GM19023 (cell line): ENCODE results near the gene MLLT1.

Experiments
- ATAC-seq: cut with Tn5 transposase; IDR thresholded peaks from one replicate; pipeline ENCODE4 v1.9.1; 2021; ENCODE audit warnings: mild to moderate bottlenecking, moderate library complexity; ENCODE audit not compliant: unreplicated experiment

MLLT1 gene

DNA sequence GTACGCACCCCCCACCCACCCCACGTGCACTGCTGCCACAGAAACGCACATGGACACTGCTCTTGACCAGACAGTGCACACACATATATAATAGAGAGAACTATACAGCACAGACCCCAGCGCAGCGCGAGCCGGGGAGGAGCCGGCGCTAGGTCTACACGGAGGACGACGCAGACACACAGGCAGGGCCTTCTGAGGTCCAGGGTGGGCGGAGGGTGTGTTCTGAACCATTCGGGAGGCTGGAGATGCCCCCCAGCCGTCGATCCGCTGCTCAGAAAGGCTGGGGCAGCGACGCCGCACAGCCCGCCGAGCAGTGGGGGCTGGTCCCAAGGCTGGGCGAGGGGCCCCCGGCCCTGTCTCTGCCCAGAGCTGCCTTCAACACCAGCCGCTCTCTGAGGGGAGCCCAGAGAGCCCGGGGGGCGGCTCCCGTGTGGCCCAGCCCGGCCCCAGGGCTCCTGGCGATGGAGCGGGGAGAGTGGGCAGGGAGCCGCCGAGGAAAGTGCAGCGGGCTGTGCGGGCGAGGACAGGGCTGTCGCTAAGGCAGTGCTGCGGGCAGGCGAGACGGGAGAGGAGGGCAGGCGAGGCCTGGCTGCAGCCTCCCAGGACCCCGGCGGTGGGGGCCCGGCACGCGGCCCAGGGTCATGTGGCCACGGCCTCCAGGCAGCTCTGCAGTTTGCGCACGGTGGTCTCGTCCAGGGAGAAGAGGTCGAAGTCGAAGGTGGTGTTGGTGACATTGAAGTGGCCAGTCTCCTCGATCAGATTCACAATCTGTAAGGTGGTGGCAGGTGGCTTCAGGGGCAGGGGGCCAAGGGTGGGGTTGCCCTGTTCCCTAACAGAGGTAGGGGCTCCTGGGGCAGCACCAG is 67.1 kb downstream of the MLLT1 start:
- no peak for ATAC-seq

DNA sequence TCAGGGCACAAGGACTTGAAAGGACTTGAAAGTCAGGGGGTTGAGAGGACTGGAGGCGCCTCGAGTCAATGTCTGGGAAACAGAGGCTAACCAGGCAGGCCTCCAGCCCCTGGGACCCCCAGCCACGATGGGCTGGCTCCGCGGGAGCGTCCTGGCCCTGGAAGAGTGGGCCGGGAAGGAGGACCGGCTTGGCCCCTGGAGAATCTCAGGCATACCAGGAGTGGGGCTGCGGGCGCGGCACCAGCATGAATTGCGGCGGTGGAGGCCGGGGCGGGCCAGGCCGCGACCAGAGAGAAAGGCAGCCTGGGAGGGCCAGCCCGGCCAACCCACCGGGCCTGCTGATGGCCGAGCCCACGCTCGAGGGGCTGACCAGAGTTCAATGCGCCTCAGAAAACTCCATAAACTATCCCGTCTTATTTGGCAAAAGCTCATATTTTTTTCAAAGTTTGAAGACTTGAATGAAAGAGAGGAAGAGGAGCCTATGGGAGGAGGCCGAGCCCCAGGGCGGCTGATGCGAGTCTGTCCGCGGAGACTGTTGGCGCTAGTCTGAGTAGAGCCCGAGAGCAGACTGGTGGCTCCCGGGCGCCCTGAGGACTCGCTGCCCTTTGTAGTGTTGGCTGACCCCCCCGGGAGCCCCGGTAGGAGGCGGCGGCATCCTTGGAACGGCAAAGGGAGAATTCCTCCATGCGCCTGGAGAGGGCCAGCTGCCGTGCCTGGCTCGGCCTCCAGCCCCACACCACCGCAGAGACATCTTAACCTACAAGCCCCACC is 68.0 kb downstream of the MLLT1 start:
- ATAC-seq: no peak

DNA sequence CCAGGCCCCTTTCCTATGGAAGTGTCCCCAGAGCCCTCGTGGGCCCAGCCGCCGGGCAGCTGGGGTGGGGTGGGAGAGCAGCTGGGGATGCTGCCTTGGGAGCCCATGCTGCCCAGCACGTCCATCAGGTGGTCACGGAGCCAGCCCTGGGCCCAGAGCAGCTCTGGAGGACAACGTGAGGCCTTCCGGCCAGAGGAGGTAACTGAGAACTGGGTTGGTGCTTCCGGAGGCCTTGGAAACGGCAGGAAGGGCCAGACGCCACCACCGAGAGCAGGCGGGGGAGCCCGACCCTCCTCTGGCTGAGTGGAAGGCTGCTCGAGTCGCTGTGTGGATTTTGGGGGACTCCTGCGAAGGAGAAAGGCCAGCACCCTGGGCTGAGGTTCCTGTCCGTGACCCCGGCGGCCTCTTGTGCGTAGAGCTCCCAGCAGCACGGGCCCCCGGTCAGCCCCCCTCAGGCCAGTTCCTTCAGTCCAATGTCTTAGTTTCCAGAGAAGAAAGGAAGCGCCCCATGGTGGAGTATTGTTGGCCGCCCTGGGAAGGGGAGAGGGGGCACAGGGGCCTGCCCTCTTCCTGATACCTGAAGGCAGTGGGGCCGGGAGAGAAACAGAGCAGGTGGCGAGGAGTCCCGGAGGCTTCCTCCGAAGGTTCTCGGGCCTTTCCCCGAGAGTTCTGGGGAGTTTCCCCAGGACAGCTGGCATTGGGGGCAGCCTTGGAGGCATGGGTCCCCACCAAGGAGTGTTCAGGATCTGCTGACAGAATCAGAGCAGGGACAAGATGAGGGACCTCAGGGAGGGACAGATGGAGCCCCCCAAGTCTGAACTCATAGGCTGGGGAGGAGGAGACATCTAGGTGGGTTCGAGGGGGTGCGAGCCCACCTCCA is 68.8 kb downstream of the MLLT1 start:
- ATAC-seq: no peak

DNA sequence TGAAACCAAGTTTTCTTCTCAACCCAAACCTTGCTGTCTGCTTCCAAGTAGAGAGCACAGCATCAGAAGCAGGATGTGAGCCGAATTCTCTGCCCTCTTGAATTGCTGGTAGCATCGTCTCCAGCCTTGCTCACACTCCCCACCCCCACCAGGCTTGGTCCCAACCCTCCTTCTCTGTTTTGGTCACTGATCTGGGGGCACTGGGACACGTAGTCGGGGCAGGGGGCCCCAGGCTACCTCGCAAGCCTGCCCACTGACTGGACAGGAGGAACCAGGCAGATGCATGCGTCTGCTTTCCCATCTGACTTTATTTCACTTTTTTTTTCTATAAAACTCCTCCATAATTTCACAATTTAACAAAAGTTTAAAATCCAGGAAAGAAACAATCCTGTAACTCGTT is 69.7 kb downstream of the MLLT1 start:
- no peak for ATAC-seq

DNA sequence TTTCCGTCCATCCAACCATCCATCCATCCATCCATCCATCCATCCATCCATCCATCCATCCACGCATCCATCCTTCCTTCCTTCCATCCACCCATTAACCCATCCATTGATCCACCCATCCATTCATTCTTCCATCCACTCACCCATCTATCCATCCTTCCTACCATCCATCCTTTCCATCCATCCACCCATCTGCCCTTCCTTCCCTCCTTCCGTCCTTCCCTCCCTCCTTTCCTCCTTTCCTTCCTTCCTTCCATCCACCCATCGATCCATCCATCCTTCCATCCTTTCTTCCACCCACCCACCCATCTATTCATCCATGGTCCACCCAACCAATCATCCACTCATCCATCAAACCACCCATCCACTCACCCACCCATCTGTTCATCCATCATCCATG is 70.1 kb downstream of the MLLT1 start:
- ATAC-seq: no peak

DNA sequence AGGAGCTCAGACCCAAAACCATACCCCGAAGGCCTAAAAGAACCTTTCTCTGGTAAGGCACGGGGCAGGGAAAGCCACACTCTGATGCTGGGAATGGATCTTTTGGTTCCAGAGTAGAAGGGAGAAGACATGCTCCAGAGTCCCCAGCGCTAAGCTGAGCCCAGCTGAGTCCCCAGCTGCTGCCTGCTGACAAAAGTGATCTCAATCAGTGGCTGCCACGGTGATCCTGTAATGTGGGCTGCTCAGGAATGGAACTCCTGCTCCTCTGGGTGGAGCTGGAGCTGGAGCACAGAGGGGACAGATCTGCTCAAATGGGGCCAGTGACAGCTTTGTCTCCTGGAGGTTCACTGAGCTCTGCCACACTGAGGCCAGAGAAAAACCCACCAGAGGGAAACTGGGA is 70.5 kb downstream of the MLLT1 start:
- ATAC-seq: no peak

DNA sequence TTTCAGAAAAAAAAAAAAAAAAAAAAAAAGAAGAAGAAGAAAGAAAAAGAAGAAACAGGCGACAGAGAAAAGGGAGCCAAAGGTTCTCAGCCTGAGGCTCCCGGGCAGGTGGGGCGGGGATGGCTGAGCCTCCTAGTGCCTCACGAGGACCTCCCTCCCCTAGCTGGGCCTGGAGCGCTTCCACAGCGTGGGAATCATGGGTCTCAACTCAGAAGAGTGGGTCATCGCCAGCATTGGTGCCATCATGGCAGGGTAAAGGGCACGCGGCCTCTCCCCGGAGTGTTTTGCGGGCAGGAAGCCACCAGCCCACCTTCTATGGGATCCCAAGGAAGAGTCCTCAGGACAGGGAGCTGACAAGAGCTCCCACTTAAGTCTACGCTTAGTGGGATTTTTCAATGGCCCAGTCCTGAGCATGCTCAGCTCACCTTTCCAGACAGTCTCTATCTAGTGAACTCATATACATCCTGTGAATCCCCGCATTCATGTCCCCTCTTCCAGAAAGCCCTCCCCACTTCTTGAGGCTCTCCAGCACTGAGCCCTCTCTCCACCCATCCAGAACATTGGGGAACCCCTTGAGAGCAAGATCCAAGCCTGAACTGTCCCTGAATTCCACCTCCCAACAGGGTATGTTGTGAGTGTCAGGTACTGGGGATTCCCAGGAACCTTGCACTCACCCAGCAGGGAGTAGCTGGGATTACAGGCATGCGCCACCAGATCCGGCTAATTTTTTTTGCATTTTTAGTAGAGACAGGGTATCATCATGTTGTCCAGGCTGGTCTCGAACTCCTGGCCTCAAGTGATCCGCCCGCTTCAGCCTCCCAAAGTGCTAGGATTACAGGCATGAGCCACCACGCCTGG is 74.7 kb downstream of the MLLT1 start:
- ATAC-seq: no peak

DNA sequence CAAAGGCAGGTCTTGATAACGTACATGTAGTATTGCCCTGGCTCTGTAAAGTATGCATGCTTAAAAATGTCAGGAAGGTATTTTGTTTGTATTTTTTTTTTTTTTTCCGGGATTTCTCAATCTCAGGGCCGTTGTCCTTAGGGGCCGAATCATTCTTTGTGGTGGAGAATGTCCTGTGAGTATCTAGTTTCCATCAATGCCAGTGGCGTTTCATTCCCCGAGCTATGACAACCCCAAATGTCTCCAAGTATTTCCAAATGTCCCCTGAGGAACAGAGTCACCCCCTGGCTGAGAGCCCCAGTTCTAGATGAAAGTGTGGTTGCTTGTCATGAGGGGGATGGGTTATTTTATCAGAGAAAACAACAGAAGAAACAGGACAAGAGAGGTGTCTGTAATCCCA is 75.6 kb downstream of the MLLT1 start:
- ATAC-seq: no peak

DNA sequence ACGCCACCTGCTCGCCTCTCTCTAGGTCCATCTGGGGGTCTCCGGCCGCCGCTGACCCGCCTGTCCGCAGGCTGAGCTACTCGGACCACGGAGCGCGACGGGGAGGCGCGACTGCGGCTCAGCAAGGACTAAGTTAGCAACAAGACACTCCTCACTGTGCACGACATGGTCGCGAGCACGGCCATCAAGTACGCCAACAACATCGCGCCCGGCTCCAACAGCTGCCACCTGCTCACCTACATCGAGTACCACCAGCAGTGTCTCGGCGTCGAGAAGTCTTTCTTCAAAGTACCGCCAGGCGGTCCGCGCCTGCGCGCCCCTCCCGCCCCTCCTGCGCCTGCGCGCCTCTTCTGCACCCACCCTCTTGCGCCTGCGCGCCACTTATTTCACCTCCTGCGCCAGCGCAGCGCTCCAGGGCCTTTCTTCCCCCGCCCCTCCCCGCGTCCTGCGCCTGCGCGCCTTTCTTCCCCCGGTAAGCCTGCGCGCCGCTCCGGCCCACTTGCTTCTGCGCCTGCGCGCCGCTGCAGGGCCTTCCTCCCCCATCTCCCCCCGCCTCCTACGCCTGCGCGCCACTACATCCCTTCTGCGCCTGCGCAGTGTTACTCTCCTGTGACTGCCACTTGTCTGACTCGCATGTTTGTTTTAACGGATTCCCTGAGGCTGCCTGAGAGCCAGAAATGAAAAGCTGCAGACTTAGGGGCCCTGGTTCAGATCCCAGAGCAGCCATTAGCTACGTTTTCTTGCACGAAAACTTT is 80.4 kb downstream of the MLLT1 start:
- ATAC-seq: peak; percentile 74

DNA sequence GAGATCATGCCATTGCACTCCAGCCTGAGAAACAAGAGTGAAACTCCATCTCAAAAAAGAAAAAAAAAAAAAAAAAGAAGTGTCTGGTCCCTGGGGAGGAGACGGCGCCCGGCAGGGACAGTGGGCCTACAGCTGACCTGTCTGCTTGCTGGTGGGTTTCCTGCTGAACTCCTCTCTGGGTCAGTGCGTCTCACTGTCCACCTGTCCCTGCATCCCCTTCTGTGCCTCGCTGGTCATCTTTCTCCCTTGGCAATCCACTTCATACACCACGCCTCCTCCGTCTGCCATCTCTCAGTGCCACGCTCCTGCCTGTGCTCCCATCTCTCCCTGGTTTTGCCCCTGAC is 80.9 kb downstream of the MLLT1 start:
- no peak for ATAC-seq

DNA sequence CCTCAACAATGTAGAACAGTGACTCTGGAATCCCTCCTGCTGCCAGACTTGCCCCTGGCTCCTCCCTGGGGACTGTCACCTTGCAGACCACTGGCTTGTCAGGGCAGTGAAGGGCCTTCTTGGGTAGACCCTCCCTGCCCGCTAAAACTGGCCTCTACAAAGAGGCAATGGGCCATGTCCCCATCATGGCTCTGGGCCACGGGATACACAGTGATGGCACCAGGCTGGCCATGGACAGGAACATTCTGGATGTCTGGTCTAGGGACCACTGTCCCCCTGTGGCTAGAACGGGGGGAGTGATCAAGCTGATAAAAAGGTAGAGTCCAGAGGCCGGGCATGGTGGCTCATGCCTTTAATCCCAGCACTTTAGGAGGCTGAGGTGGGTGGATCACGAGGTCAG is 83.4 kb downstream of the MLLT1 start:
- ATAC-seq: no peak

DNA sequence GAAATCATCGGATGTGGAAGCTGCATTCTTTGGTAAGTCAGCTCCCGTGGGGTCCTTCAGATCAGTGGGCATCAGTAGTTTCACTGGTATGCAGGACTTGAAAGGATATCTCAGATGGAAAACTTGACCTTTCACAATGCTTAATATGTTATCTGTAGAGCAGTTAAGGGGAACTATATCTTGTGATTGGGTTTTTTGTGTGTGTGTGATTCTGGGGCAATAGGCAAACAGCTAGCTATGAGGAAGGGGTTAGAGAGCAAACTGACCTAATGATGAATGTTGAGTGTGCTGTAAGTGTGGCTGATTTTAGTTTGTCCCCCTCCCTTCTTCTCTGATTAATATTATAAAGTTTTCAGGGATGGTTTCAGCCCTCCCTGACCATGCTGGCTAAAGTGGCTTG is 91.0 kb downstream of the MLLT1 start:
- ATAC-seq: no peak

DNA sequence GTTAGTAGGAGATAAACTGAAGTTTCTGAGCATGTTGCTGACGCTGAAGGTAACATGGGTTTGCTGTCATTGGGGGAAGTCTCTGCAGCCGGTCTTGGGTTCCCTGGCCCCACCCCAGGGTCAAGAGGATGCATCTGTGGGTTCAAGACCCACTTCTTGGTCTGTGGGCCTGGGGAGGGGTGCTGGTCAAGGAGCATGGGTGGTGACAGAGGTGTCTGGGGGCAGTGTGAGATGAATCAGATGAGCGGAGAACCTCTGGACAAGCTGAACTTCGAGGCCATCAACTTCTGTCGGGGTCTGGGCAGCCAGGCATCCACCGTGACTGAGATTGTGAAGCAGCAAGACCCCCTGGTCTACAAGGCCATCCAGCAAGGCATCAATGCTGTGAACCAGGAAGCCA is 92.4 kb downstream of the MLLT1 start:
- ATAC-seq: no peak

DNA sequence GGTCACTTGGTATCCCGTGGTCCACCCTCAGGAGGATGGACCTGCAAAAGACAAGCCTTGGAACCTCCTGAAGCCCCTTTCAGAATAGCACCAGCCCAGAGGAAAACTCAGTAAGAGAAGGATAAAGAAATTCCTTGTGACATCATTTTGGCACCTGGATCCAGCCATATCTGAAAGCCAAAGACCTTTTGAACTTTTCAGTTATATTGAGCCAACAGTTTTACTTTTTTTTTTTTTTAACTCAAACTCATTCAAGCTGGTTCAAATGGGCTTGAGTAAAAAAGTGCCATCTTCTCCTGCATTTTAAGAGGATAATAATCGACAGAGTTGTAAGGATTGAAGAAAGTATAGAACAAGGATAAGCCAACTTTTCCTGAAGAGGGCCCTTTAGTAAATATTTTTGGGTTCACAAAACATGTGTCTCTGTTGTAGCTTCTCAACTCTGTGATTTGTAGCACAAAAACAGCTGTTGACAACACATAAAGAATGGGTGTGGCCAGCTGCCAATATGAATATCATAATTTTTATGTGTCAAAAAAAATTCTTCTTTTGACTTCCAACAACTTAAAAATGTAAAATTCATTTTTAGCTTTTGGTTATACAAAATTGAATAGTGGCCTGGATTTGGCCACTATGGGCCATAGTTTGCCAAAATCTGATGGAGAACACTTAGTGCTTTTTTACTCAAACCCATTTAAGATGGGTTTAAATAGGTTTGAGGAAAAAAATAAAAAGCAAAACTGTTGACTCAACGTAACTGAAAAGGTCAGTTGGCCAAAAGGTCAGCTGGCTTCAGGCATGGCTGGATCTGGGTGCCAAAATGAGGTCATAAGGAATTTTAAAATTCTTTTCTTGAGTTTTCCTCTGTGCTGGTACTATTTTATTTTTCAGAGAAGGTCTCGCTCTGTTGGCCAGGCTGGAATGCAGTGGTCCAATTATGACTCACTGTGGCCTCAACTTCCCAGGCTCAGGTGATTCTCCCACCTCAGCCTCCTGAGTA is 93.6 kb downstream of the MLLT1 start:
- ATAC-seq: no peak

DNA sequence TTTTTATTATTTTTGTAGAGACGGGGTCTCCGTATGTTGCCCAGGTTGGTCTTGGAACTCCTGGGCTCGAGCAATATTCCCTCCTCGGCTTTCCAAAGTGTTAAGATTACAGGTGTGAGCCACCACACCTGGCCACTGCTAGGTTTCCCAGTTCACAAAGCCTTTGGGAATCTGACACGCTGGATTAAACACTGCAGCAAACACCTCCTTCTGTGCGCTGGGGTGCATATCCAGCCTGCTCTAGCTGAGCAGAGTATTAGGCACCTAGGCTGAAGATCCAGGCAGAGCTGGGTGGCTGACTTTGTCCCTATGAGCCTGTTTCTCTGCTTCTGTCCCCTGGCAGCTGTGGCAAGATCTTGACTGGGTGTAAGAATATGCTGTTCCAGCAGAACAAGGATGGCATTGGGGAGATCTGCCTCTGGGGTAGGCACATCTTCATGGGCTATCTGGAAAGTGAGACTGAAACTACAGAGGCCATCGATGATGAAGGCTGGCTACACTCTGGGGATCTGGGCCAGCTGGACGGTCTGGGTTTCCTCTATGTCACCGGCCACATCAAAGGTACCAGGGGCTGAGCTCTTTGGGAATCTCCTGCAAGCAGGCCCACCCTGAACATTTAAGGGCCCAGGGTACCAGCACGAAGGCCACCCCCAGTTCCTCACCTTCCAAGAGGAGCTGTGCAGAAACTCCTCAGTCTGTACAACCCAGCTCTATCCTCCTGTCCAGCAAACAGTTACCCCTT is 94.5 kb downstream of the MLLT1 start:
- no peak for ATAC-seq

DNA sequence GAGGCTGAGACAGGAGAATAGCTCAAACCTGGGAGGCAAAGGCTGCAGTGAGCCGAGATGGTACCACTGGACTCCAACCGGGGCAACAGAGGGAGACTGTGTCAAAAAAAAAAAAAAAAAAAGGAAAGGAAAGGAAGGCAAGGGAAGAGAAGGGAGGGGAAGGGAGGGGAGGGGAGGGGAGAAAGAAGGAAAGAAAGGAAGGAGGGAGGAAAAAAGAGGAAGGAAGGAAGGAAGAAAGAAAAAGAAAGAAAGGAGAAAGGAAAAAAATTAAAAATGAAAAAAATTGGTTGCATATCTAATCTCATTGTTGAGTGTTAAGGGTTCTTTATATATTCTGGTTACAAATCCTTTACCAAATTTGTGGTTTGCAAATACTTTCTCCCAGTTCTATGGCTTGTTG is 98.7 kb downstream of the MLLT1 start:
- no peak for ATAC-seq

DNA sequence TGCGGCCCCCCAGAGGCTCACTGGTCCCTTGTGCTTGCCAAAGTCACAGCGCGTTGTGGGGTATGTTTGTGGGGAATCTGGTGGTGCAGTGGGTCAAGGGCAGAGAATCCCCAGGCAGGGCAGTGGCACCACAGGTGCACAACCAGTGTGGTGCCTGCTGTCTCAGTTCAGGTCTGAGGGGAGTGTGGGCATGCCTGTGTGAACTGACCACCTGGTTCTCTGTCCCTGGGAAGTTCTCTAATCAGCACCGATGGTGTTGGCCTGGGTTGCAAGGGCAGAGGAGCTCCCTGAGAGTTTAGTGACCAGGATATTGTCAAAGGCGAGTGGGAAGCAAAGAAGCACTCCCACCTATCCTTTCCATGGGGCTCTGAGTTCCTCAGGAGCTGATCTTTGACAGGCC is 106.6 kb downstream of the MLLT1 start:
- ATAC-seq: no peak
